WTC11 (cell line): ENCODE measurements around the gene GPX4. TPM values are rescaled to one million over a fixed set of nuclear protein-coding genes. Genes with fewer than 3 reads are reported as not detected.

Experiments used
- ATAC-seq: fragments of 200-7000 bp; cut with Tn5 transposase; 2 replicates; pipeline ENCODE4 v1.10.0; 2021; ENCODE audit warnings: mild to moderate bottlenecking, moderate library complexity
- CTCF ChIA-PET: fragments of 300-600 bp; sonication (Branson Sonifier 250); formaldehyde crosslinking; loops from one replicate; lab custom pipeline; 2021; ENCODE audit warnings: antibody characterized with exemption; lab: Charles Lee
- POLR2A ChIA-PET: fragments of 350-600 bp; sonication (Branson Sonifier 250); formaldehyde crosslinking; loops from one replicate; lab custom pipeline; 2021; ENCODE audit warnings: antibody characterized with exemption; lab: Charles Lee
- DNase-seq: peaks from one replicate; pipeline ENCODE4 v3.0.0; 2021; ENCODE audit warnings: low spot score
- H3K27ac Mint-ChIP-seq: 2 replicates; pipeline ENCODE4 v1.8.0; 2021; ENCODE audit warnings: mixed read lengths
- H3K27me3 Mint-ChIP-seq: 2 replicates; pipeline ENCODE4 v1.8.0; 2021; ENCODE audit warnings: low read depth, mild to moderate bottlenecking, moderate library complexity, mixed read lengths
- H3K36me3 Mint-ChIP-seq: 2 replicates; pipeline ENCODE4 v1.8.0; 2021; ENCODE audit warnings: mixed read lengths
- H3K4me1 Mint-ChIP-seq: 2 replicates; pipeline ENCODE4 v1.8.0; 2022; ENCODE audit warnings: mixed read lengths
- H3K4me3 Mint-ChIP-seq: 2 replicates; pipeline ENCODE4 v1.8.0; 2021; ENCODE audit warnings: mild to moderate bottlenecking, moderate library complexity, mixed read lengths
- H3K9me3 Mint-ChIP-seq: 2 replicates; pipeline ENCODE4 v1.8.0; 2021; ENCODE audit warnings: mixed read lengths
- ATF1 ChIP-seq: sonication (generic); formaldehyde crosslinking; IDR thresholded peaks from 2 replicates; pipeline ENCODE4 v1.8.1; 2023; ENCODE audit warnings: mild to moderate bottlenecking, moderate library complexity, missing genetic modification reagents
- ELF4 ChIP-seq: sonication (generic); formaldehyde crosslinking; IDR thresholded peaks from 2 replicates; pipeline ENCODE4 v1.8.1; 2022; ENCODE audit warnings: low read depth, mild to moderate bottlenecking, moderate library complexity, missing genetic modification reagents
- FOXJ3 ChIP-seq: sonication (generic); formaldehyde crosslinking; IDR thresholded peaks from 2 replicates; pipeline ENCODE4 v1.9.0; 2021; ENCODE audit warnings: missing genetic modification reagents, mild to moderate bottlenecking, borderline replicate concordance
- FOXK1 ChIP-seq: sonication (generic); formaldehyde crosslinking; IDR thresholded peaks from 2 replicates; pipeline ENCODE4 v1.8.0; 2022; ENCODE audit warnings: mild to moderate bottlenecking, moderate library complexity, missing genetic modification reagents
- GRHL2 ChIP-seq: fragments of 250-450 bp; sonication (Bioruptor Pico); IDR thresholded peaks from 2 replicates; pipeline ENCODE4 v1.8.0; 2022; ENCODE audit warnings: mild to moderate bottlenecking, moderate library complexity; ENCODE audit not compliant: insufficient replicate concordance, severe bottlenecking
- HMGA2 ChIP-seq: fragments of 250-450 bp; sonication (Bioruptor Pico); IDR thresholded peaks from 2 replicates; pipeline ENCODE4 v1.4.0; 2021; ENCODE audit warnings: mild to moderate bottlenecking, moderate library complexity
- JAZF1 ChIP-seq: fragments of 250-450 bp; sonication (Bioruptor Pico); IDR thresholded peaks from 2 replicates; pipeline ENCODE4 v1.9.0; 2021; ENCODE audit warnings: moderate library complexity, mild to moderate bottlenecking, inconsistent platforms
- KAT7 ChIP-seq: sonication (generic); formaldehyde crosslinking; IDR thresholded peaks from 2 replicates; pipeline ENCODE4 v1.8.1; 2023; ENCODE audit warnings: missing genetic modification reagents, mild to moderate bottlenecking, borderline replicate concordance
- NFE2L1 ChIP-seq: sonication (generic); formaldehyde crosslinking; IDR thresholded peaks from 2 replicates; pipeline ENCODE4 v1.8.1; 2023; ENCODE audit warnings: missing genetic modification reagents
- OVOL2 ChIP-seq: fragments of 250-450 bp; sonication (Bioruptor Pico); IDR thresholded peaks from 2 replicates; pipeline ENCODE4 v1.9.0; 2021; ENCODE audit warnings: mild to moderate bottlenecking, borderline replicate concordance
- RORB ChIP-seq: fragments of 250-450 bp; sonication (Bioruptor Pico); IDR thresholded peaks from 2 replicates; pipeline ENCODE4 v1.9.0; 2021; ENCODE audit warnings: mild to moderate bottlenecking
- ZNF121 ChIP-seq: sonication (generic); formaldehyde crosslinking; IDR thresholded peaks from 2 replicates; pipeline ENCODE4 v1.8.0; 2023; ENCODE audit warnings: missing genetic modification reagents
- ZNF138 ChIP-seq: sonication (generic); formaldehyde crosslinking; conservative IDR thresholded peaks from 2 replicates; pipeline ENCODE4 v1.8.1; 2022; ENCODE audit warnings: mild to moderate bottlenecking, moderate library complexity, missing genetic modification reagents
- ZNF232 ChIP-seq: sonication (generic); formaldehyde crosslinking; IDR thresholded peaks from 2 replicates; pipeline ENCODE4 v1.8.0; 2022; ENCODE audit warnings: mild to moderate bottlenecking, missing genetic modification reagents
- ZNF396 ChIP-seq: fragments of 250-450 bp; sonication (Bioruptor Pico); IDR thresholded peaks from 2 replicates; pipeline ENCODE4 v1.8.0; 2021; ENCODE audit warnings: mild to moderate bottlenecking, moderate library complexity, borderline replicate concordance
- total RNA-seq: library from RNA; stranded (reverse); gene quantifications from 3 replicates; pipeline ENCODE4 v1.2.3, GENCODE V29; 2021
- TF ChIP-seq, protein P1 (sequence below): sonication (generic); formaldehyde crosslinking; IDR thresholded peaks from 2 replicates; pipeline ENCODE4 v1.8.1; 2022; ENCODE audit warnings: missing genetic modification reagents, borderline replicate concordance
- TF ChIP-seq, protein P2 (sequence below): fragments of 250-450 bp; sonication (Bioruptor Pico); IDR thresholded peaks from 2 replicates; pipeline ENCODE4 v2.1.2; 2022; ENCODE audit warnings: mild to moderate bottlenecking, moderate library complexity
- TF ChIP-seq, protein P3 (sequence below): sonication (generic); formaldehyde crosslinking; IDR thresholded peaks from 2 replicates; pipeline ENCODE4 v1.8.1; 2022; ENCODE audit warnings: low read depth, mild to moderate bottlenecking, moderate library complexity, missing genetic modification reagents, borderline replicate concordance
- TF ChIP-seq, protein P4 (sequence below): sonication (generic); formaldehyde crosslinking; conservative IDR thresholded peaks from 2 replicates; pipeline ENCODE4 v1.8.1; 2023; ENCODE audit warnings: mild to moderate bottlenecking, low read depth, missing genetic modification reagents, moderate library complexity
- TF ChIP-seq, protein P5 (sequence below): sonication (generic); formaldehyde crosslinking; IDR thresholded peaks from 2 replicates; pipeline ENCODE4 v1.8.0; 2023; ENCODE audit warnings: missing genetic modification reagents

GPX4 gene
- total RNA-seq, 1 experiment from 2014 or later = 363 TPM

DNA sequence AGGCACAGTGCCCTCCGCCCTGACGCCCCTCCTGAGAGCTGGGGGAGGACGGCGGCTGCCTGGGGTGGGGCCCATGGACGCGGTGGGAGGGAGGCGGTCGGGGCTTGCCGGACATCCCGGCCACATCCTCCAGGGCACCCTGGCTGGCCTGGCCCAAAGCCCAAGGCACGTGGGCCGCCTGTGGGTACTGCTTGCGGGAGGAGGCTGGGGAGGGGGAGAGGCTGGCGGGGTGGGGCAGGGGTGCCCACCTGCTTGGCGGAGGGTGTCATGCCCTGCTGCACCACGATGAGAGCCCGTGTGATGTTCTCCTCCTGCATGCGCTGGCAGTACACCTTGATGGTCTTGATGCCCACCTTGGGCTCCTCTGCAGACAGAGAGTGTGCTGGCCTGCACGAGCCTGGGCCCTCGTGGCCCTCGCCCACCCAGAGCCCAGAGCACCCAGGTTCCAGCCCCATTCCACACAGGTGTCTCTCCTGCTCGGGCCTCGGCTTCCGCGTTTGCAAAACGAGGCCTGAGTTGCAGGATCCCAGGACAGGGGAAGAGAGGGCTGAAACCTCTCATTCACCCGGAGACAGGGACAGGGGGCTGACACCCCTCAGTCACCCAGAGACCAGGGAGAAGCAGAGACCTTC is 12.1 kb upstream of the GPX4 start:
- ATAC-seq = no peak
- no peak overlapping the region for H3K4me3 Mint-ChIP-seq
- CTCF ChIA-PET = interaction anchor here (1.7 kb wide), 1 partner anchor 21 kb away, joined by 5 read pairs; no protein-coding TSS in a partner anchor

DNA sequence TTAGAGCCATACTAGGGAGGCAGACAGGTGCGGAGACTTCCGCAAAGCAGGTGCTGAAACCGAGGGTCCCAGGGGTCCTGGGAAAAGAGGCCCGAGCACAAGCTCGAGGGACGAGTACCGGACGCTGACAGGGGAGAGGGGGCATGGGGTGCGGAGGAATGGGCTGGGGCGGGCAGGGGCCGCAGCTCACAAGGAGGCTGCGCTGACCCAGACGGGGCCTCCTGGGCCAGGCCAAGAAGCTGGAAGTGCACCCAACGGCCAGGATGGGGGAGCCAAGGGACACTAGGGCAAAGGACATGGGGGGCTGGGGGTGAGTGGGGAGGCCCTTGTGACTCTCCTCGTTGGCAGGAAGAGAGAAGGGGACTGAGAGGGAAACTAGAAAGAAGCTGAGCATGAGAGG is 10.5 kb upstream of the GPX4 start:
- no peak for TF ChIP-seq ZNF121 (CRISPR knock-in tag)
- TF ChIP-seq, all 79 proteins: peak for 0
- no peaks in the 10 kb centered on the region for H3K27me3 Mint-ChIP-seq
- peaks cover 12% of the 10 kb centered on the region; the same call in 1 of the 2 replicates for H3K4me1 Mint-ChIP-seq
- H3K36me3 Mint-ChIP-seq = peaks cover 3% of the 10 kb centered on the region; the same call in 1 of the 2 replicates
- ATAC-seq (no peak), DNase-seq (no peak)
- POLR2A ChIA-PET = interaction anchor here (0.7 kb wide), 1 partner anchor 23 kb away, joined by 6 read pairs; no protein-coding TSS in a partner anchor
- no peaks in the 10 kb centered on the region for H3K9me3 Mint-ChIP-seq
- no peak overlapping the region for H3K27ac Mint-ChIP-seq
- H3K4me3 Mint-ChIP-seq = peak overlapping the region; percentile 84
- CTCF ChIA-PET = interaction anchor here (0.9 to 2.1 kb wide), 5 partner anchors 19 to 151 kb away, joined by 3 to 6 read pairs (median 4); partner anchors contain the start of gene ARHGAP45

More for the DNA sequence above, 12.1 kb upstream of the GPX4 start:
- H3K27ac Mint-ChIP-seq = no peak overlapping the region
- no peak for TF ChIP-seq ZNF396 (CRISPR knock-in tag)
- no peak for TF ChIP-seq GRHL2 (CRISPR knock-in tag)
- TF ChIP-seq, protein P1, sequence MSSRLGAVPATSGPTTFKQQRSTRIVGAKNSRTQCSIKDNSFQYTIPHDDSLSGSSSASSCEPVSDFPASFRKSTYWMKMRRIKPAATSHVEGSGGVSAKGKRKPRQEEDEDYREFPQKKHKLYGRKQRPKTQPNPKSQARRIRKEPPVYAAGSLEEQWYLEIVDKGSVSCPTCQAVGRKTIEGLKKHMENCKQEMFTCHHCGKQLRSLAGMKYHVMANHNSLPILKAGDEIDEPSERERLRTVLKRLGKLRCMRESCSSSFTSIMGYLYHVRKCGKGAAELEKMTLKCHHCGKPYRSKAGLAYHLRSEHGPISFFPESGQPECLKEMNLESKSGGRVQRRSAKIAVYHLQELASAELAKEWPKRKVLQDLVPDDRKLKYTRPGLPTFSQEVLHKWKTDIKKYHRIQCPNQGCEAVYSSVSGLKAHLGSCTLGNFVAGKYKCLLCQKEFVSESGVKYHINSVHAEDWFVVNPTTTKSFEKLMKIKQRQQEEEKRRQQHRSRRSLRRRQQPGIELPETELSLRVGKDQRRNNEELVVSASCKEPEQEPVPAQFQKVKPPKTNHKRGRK (CRISPR knock-in tag) = no peak
- no peak for TF ChIP-seq FOXJ3 (CRISPR knock-in tag)
- TF ChIP-seq, protein P2, sequence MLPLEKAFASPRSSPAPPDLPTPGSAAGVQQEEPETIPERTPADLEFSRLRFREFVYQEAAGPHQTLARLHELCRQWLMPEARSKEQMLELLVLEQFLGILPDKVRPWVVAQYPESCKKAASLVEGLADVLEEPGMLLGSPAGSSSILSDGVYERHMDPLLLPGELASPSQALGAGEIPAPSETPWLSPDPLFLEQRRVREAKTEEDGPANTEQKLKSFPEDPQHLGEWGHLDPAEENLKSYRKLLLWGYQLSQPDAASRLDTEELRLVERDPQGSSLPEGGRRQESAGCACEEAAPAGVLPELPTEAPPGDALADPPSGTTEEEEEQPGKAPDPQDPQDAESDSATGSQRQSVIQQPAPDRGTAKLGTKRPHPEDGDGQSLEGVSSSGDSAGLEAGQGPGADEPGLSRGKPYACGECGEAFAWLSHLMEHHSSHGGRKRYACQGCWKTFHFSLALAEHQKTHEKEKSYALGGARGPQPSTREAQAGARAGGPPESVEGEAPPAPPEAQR (CRISPR knock-in tag) = no peak
- TF ChIP-seq ATF1 = no peak
- no peak for TF ChIP-seq FOXK1 (CRISPR knock-in tag)
- no peak for TF ChIP-seq ZNF232 (CRISPR knock-in tag)
- no peak for TF ChIP-seq ZNF138 (CRISPR knock-in tag)
- TF ChIP-seq HMGA2 (CRISPR knock-in tag) = no peak
- TF ChIP-seq, protein P3, sequence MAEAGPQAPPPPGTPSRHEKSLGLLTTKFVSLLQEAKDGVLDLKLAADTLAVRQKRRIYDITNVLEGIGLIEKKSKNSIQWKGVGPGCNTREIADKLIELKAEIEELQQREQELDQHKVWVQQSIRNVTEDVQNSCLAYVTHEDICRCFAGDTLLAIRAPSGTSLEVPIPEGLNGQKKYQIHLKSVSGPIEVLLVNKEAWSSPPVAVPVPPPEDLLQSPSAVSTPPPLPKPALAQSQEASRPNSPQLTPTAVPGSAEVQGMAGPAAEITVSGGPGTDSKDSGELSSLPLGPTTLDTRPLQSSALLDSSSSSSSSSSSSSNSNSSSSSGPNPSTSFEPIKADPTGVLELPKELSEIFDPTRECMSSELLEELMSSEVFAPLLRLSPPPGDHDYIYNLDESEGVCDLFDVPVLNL (CRISPR knock-in tag) = no peak
- TF ChIP-seq KAT7 (CRISPR knock-in tag) = no peak
- no peak for TF ChIP-seq OVOL2 (CRISPR knock-in tag)
- TF ChIP-seq ELF4 (CRISPR knock-in tag) = no peak
- no peak for TF ChIP-seq NFE2L1 (CRISPR knock-in tag)
- TF ChIP-seq, protein P4, sequence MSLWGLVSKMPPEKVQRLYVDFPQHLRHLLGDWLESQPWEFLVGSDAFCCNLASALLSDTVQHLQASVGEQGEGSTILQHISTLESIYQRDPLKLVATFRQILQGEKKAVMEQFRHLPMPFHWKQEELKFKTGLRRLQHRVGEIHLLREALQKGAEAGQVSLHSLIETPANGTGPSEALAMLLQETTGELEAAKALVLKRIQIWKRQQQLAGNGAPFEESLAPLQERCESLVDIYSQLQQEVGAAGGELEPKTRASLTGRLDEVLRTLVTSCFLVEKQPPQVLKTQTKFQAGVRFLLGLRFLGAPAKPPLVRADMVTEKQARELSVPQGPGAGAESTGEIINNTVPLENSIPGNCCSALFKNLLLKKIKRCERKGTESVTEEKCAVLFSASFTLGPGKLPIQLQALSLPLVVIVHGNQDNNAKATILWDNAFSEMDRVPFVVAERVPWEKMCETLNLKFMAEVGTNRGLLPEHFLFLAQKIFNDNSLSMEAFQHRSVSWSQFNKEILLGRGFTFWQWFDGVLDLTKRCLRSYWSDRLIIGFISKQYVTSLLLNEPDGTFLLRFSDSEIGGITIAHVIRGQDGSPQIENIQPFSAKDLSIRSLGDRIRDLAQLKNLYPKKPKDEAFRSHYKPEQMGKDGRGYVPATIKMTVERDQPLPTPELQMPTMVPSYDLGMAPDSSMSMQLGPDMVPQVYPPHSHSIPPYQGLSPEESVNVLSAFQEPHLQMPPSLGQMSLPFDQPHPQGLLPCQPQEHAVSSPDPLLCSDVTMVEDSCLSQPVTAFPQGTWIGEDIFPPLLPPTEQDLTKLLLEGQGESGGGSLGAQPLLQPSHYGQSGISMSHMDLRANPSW (CRISPR knock-in tag) = no peak
- no peak for TF ChIP-seq RORB
- TF ChIP-seq, protein P5, sequence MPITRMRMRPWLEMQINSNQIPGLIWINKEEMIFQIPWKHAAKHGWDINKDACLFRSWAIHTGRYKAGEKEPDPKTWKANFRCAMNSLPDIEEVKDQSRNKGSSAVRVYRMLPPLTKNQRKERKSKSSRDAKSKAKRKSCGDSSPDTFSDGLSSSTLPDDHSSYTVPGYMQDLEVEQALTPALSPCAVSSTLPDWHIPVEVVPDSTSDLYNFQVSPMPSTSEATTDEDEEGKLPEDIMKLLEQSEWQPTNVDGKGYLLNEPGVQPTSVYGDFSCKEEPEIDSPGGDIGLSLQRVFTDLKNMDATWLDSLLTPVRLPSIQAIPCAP (CRISPR knock-in tag) = no peak
- TF ChIP-seq JAZF1 = no peak
- TF ChIP-seq, all 79 proteins: peak for 0
- Mint-ChIP-seq H3K9me3 (no peaks in the 10 kb centered on the region), H3K4me1 (peaks cover 7% of the 10 kb centered on the region; the same call in 1 of the 2 replicates), H3K36me3 (peaks cover 9% of the 10 kb centered on the region), H3K27me3 (no peaks in the 10 kb centered on the region)
- DNase-seq = no peak
- POLR2A ChIA-PET = no interaction called here
